ENCODE results near the gene GREB1.
"Not testable (repeated sequence)": the region's sequence is repeated elsewhere in the genome, so short reads cannot be mapped to it uniquely, and the experiment has no call there.

GREB1 gene

DNA sequence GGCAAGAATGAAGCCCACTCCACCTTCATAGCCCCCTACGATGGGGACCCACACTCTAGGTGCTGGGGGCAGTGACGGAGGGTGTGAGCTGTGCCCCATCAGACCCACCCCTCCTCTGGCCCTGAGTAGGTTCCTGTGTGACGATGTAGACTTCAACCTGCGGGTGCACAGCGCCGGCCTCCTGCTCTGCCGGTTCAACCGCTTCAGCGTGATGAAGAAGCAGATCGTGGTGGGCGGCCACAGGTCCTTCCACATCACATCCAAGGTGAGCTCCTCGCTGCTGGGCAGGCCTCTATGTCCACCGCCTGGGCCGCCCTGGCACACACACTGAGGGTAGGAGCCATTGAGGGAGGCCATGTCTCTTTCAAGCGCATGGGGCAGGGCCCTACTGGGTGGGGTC, 101.3 kb downstream of the GREB1 start:
- DNase-seq (ENCODE audit: low spot score): no peak

DNA sequence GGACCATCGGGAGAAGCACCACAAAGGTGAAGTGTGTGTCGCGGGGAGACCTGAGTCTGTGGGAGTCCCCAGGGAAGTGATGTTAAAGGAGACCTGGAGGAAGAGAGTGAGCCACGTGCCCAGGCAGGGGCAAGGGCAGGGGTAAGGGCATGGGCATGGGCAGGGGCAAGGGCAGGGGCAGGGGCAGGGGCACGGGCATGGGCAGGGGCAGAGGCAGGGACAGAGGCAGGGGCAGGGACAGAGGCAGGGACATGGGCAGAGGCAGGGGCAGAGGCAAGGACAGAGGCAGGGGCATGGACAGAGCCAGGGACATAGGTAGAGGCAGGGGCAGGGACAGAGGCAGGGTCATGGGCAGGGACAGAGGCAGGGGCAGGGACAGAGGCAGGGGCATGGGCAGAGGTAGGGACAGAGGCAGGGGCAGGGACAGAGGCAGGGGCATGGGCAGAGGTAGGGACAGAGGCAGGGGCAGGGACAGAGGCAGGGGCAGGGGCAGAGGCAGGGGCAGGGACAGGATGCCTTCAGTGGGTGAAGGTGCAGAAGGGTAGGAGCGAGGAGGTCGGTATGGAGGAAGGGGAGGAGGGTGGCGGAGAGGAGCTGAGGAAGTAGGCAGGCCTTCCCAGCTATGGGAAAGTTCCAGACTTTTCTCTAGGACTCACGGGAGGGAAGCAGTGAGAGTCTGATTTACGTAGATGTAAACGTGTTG, 102.9 kb downstream of the GREB1 start:
- no peak for DNase-seq (ENCODE audit: low spot score)

DNA sequence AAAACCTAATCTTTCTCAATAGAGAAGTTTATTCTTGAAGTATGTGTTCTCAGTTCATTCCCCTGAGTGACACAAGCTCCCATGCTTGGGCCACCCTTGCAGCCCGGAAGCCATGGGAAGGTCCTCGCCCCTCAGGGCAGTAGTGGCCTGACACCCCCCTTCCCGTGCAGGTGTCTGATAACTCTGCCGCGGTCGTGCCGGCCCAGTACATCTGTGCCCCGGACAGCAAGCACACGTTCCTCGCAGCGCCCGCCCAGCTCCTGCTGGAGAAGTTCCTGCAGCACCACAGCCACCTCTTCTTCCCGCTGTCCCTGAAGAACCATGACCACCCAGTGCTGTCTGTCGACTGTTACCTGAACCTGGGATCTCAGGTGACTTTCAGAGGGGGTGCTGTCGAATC, 103.7 kb downstream of the GREB1 start:
- DNase-seq (ENCODE audit: low spot score): no peak

DNA sequence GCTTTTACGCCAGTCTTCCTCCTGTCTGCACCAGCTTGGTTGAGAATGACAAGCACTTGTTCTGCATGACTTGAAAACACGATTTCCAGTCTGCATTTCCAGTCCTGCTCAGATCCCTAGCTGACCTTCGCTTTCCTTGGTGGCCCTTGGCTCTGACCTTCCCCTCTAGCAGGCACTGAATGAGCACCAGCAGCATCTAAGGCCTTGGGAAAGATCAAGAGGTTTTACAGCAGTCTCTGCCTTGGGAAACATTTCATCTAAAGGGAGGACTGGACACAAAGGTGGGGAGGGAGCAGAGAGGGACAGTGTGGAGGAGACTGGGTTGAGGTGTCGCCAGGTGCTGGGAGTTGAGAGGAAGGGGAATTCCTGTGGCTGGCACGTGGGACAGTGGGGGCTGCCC, 105.7 kb downstream of the GREB1 start:
- DNase-seq (ENCODE audit: low spot score): no peak

DNA sequence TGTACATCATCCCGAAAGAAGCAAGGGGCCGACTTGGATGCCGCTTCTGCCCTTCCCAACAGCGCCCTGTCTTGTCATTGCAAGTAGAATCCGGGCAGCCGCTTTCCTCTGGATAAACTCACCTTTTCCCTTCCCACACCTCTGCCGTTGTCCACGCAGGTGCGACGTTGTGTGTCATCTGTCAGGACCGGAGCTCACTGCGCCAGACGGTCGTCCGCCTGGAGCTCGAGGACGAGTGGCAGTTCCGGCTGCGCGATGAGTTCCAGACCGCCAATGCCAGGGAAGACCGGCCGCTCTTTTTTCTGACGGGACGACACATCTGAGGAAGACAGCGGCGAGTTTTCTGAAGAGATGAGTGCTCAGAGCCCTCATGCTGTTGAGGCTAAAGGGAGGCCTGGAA, 106.3 kb downstream of the GREB1 start:
- no peak for DNase-seq (ENCODE audit: low spot score)

DNA sequence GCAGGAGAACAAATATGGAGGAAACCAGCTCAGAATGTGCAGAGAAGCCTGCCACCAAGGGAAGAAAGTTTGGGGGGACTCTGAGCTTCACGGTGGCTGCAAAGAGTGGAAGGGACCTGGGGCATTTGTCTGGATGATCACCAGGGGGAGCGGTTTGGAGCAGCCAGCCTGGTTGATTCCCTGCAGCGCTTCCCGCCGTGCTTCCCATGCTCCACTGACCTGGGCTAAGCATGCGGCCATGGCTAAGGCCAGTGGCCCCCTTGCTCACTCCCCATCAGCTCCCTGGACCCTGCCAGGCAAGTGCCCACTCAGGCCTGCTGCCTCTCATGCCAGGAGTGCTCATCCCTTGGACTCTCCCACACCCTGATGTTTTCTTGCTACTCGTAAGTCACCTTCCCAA, 109.1 kb downstream of the GREB1 start:
- no peak for DNase-seq (ENCODE audit: low spot score)

DNA sequence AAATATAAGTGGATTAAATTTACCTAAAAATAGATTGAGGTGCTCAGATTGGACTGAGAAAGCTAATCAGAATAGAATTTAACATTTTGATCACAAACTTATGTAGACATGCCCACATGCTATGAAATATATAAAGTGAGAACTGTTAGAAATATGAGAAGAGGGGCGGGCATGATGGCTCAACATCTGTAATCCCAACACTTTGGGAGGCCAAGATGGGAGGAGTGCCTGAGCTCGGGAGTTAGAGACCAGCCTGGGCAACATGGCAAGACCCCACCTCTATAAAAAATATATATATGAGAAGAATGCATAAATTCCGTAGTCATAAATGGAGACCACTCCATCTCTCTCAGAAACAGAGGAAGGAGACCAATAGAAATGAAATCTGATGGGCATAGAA, 110.4 kb downstream of the GREB1 start:
- DNase-seq (ENCODE audit: low spot score): no peak

DNA sequence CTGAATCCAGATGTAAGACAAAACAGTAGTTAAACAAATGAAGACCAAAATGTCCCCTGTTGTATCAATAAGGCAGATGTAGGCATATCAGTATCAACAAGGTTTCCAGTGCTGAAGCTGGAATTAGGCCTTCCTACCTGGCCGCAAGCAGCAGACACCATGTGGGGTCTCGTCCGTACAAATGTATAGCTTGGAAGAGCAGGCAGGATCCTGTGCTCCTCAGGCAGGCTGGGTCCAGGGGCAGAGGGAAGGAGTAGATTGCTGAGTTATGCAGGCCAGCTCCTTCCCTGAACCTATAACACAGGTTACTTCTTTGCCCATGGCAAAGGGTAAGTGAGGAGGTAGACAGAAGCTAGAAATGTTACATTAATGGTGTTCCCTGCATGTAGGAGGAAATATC, 112.7 kb downstream of the GREB1 start:
- DNase-seq (ENCODE audit: low spot score): no peak

DNA sequence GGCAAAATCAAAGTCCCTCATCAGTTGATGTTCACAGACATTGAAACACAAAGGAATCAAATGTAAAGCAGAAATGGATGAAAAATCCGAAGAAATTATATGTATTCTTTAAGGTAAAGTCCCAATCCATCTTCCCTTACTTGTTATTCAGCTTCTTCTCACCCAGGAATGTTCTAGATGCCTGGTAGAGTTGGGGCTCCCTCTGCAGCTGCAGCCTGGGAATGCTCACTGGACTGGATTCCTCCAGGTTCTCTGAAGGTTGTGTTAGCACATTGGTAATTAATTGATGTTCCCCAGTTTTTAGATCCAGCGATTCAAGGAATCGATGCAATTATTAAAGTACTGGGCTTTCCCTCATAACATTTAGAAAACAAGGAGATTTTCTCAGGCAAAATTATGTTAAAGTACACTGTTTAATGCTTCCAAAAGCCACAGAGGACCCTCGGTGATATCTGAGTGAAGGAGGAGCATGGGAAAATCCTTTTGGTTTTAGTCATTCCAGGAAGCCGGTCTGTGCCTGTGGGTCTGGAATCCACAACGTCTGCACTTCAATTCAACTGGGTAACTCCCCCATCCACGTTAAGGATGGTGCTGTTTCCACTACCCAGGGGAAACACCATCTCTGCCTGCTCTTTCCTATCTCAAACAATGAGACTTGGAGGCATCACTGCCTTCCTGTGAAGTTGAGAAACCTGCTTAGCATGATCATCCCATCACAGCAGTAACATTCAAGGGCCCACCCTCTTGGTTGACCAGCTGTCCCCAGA, 114.2 kb downstream of the GREB1 start:
- no peak for DNase-seq (ENCODE audit: low spot score)

DNA sequence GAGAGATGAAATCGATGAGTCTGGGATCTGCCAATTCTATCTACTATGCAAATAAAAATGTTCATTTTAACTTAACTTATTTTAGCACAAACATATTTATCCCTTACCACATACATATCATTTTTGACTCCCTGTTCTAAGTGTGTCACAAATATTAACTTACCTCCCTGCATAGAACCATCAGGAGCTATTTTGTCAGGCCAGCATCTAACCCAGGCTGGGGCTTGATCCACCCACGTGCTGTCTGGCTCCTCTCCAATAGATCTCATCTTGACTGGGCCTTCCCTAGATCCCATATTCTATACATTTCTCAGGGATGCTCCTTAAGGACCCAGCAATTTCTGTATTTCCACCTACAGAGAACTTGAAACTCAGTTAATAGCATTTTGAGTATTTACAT, 115.2 kb downstream of the GREB1 start:
- no peak for DNase-seq (ENCODE audit: low spot score)

DNA sequence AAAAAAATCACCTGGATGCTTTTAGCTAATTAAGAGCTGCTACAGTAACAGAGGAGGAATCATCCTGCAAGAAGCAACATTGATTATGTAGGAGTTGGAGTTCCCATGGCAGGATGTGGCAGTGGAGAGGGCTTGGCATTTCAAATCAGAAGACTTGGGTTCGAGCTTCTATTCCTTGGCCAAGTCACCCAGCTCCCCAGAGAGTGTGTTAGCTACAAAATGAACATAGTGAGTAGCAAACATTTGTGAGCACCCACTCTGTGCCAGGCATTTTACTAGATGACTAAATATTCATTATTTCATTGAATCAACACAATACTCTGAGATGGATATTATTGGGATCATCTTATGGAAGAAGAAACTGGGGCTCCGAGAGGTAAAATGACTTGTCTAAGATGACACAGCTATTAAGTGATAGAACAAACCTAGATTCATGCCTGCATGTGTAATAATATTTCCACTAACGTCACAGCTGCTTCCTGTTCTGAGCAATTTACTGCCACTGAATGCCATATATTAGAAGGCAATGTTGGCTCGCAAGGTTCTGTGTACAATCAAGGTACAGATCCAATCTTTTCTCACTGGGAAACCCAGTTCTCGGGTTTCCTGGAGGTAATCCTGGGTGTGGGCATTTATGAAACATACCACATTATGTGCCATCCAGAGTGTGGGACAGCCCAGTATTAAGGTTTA, 118.2 kb downstream of the GREB1 start:
- no peak for DNase-seq (ENCODE audit: low spot score)

DNA sequence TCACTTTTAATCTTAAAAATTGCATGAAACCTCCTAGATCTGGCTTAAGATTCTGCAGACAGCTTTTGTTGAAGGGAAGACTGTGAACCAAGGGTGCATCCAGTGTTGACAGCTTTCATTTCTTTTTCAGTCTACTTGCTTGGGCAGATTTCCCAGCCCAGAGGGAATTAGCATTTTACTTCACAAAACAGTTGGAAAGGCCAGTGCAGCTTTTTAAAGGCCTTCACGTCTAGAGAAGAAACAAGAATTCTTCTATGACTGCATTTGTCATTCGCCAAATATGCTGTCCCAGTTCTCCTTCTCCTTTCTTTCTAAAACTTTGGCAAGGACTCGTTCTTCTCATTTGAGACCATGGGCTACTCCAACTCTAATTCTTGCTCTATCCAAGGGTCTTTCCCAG, 118.7 kb downstream of the GREB1 start:
- DNase-seq (ENCODE audit: low spot score): no peak

DNA sequence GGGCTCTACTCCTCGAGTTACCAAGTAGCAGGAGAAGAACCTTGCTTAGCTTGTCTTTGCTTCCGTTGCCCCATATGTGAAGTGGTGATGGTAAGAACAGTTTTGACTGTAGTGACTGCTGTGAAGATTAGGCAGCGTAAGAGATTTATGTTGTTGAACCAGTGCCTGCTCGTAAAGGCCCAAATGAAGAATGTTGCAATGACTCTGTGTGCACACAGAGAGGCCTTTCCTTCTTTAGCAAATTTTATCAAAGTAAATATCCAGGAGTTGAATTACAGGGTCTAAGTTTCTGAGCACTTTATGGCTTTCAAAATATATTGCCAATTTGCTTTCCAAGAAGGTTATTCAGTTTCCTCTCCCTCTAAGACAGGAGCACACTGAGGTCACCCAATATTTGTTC, 121.7 kb downstream of the GREB1 start:
- no peak for DNase-seq (ENCODE audit: low spot score)

DNA sequence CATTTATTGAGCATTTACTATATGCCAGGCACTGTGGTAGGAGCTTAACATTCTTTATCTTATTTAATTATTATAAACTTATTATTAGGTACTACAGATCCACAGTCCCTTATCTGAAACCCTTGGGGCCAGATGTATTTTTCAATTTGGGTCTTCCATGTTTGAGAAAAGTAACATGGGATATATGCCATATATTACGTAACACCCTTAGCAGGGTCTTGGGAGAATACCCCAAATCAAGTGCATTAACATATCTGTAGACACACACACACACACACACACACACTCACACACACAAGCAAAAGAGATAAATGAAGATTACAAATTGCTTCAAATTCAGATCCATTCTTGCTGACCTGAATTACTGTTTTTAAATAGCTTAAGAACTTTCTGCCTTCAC, 122.4 kb downstream of the GREB1 start:
- no peak for DNase-seq (ENCODE audit: low spot score)

DNA sequence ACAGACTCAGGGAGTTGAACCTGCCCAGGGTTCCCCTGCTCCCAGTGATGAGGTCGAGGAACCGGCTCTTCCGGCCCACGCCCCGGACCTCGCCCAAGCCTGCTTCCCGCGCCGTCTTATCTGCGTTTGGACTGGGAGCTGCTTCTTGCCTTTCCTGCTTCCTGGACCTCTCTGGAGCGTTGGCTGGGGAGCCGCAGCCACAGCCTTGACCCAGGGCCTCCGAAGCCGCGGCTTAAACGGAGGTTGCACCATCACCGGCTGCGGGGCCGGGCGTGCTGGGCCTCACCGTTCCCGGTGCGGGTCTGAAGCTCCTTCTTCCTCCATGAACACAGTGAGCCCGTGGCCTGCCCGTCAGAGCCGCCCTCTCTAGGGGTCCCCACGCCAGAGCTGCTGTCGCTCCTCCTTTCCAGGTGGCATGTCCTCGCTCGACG, 122.8 kb downstream of the GREB1 start:
- no peak for DNase-seq (ENCODE audit: low spot score)

DNA sequence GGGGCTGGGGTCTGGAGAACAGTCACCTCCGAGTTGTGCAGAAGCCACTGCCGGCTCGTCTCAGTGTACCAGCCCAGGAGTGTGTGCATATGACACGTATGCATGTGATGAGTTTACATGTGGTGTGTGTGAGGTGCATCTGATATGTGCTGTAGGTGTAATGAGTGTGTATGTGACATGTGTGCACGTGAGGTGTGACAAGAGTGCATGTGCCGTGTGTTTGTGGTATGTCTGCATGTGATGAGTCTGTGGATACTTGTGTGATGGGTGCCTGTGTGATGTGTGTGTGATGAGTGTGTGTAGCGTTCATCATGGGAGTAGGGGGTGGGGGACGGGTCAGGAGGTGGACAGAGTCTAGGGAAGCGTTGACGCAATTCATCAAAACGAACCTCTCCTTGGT, 123.3 kb downstream of the GREB1 start:
- no peak for DNase-seq (ENCODE audit: low spot score)

DNA sequence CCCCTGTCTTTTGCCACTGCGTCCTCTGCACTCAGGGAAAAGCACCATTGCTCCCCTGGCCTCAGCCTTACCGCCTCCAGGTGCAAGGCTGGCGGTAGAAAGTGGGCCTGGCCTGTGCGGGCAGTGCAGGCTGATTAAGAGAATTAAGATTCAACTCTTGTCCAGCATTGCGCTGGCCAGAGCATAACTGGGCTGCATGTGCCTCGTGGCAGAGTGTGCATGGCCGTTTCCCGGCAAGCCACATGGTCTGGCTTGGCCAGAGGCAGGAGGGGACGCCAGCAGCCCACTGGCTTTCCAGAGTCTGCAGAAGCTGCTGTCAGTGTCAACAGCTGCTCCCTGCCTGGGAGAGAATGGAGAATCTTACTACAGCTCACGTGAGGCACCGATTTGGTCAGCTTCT, 123.8 kb downstream of the GREB1 start:
- no peak for DNase-seq (ENCODE audit: low spot score)

DNA sequence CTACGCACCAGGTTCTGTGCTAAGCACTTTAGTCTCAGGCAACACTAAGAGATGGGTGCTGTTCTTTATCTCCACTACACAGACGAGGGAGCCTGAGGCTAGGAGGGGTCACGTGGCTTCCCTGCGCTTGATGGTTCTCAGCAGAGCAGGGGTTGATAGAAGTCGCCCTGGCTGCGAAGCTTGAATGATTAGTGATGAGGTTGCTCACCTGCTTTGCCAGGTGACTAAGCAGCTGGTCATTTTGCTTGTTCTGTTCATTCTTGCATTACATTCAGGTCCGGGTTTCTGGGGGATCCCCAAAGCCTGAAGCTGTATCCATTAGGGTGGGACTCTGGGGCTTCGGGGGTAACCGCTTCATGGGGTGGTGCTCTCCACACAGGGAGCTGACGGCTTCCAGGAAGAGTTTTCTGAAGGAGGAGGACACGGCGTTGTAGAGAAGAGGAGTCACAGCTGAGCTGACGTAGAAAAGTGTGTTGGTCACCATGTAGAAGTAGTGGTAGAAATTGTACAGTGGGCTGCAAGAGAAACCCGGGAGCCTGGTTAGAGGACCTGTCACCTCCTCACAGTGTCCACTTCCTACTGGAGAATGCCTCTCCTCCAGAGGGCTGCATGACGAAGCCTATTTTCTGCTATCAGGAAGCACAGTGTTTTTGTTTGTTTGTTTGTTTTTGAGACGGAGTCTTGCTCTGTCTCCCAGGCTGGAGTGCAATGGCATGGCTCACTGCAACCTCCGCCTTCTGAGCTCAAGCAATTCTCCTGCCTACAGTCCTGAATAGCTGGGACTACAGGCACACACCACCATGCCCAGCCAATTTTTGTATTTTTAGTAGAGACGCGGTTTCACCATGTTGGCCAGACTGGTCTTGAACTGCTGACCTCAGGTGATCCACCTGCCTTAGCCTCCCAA, 124.6 kb downstream of the GREB1 start:
- no peak for DNase-seq (ENCODE audit: low spot score)

DNA sequence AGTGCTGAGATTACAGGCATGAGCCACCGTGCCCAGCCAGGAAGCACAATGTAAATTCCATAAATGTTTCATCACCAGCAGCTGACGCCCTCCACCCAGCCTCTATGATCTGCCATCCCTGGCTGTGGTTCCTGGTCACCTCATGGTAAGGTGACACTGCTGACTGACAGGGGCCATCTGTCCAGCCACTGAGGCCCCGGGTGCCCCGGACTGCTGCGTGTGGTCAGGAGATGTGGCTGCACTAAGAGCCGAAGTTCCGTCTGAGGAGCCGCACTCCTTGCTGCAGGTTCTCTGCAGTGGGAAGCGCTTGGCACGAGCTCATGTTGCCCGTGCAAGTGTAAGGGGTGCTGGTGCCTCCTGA, 125.2 kb downstream of the GREB1 start:
- no peak for DNase-seq (ENCODE audit: low spot score)

DNA sequence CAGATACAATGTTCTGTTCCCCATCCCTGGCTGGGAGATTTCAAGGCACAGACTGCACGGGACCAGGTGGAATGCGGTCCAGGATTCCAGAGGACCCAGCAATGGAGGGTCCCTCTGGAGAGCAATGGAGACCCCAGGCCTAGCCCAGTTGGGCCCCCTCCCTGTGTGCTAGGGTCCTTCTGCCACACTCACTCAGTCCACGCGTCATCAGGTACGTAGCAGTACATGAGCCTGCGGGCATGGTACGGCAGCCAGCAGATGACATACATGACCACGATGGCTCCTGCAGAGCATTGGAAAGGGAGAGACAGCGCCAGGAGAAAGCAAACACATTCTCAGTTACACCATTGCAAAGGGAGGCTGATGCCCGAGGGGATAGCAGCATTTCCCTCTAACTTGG, 126.0 kb downstream of the GREB1 start:
- no peak for DNase-seq (ENCODE audit: low spot score)

DNA sequence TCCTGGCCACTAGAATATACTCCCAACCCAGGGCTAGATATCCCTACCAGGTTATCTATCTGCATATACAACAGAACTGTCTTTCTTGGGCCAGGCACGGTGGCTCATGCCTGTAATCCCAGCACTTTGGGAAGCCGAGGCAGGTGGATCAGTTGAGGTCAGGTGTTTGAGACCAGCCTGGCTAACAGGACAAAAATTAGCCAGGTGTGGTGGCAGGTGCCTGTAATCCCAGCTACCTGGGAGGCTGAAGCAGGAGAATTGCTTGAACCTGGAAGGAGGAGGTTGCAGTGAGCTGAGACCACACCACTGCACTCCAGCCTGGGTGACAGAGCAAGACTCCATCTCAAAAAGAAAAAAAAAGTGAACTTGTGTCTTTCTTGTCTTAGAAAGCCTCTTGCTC, 126.6 kb downstream of the GREB1 start:
- DNase-seq (ENCODE audit: low spot score): not testable (repeated sequence)

DNA sequence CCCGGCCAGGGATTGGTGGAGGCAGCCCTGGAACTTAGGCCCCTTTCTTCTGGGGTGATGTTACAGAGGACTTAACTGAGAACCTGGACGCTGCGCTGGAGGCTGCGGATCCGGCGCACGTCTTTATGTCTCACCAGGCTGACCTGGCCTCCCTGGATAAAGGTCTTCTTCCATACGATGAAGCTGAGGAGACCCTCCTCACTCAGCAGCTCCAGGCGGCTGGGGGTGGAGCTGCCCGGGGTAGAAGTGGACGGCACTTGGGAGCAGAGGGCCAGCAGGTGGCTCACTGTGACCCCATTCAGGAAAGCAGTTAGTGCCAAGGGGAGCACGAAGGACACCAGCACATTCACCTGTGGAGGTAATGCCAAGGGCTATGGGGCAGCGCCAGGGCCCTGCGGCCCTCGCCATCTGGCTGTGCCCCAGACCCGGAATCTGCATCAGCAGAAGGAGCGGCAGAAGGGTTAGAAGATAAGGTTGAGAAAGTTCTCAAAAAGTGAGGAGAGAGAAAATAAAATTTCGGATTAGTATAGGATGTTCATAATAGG, 128.1 kb downstream of the GREB1 start:
- DNase-seq (ENCODE audit: low spot score): no peak
